GM19193 (cell line): ENCODE measurements around the gene ERCC6L2.

Source experiments
- POLR2A ChIP-seq: IDR thresholded peaks from 4 replicates; pipeline ENCODE4 v1.6.1; 2011; ENCODE audit not compliant: insufficient read depth, insufficient read length; ENCODE audit errors: extremely low read depth

The ERCC6L2 gene

DNA sequence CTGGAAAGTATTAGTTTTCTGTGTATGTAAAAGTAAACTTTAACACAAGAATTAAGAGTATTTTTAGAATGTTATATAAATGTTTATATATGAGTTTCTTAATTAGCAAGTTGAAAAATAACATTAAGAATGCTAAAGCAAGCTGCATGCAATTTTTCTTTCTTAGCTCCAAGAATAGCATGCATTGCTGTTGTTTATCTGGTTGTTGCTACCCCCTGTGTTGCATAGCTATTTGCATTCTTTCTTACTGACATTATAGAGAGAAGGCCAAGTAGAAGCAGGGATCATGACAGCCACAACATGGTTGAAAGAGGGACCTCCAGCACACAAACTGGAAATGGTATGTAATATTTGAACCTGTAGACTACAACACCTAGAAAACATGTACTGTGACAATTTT is 94.8 kb downstream of the ERCC6L2 start:
- no peak for TF ChIP-seq POLR2A

DNA sequence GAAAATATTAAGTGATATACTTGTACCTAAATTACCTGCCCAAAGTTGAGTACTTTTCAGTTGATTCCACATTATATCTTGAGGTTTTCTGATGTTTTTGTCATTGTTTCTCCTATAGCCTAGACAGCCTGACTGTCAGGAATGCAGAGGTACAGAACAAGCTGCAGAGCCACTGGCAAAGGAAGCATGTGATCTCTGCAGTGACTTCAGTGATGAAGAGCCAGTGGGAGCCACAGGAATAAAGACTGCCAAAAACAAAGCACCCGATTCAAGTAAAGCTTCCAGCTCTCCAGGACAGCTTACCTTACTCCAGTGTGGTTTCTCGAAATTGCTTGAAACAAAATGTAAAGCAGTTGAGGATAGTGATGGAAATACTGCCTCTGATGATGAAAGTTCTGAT is 96.3 kb downstream of the ERCC6L2 start:
- no peak for TF ChIP-seq POLR2A

DNA sequence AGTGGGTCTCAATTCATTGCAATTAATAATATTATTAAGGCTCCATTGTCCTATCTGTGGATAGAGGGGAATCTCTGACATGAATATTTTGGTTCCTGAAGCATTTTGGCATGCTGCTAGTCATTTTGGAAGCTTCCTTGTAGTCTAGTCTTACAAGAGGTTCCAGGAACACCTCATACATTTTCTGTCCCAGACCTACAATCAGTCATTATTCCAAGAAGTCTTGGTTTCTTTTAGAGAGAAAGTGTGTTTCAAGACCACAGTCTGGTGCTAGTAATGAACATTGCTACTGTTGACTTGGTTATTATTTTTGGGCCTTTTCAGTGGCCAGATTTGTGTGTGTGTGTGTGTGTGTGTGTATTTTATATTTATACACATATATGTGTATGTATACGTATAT is 98.9 kb downstream of the ERCC6L2 start:
- TF ChIP-seq POLR2A, result no peak

DNA sequence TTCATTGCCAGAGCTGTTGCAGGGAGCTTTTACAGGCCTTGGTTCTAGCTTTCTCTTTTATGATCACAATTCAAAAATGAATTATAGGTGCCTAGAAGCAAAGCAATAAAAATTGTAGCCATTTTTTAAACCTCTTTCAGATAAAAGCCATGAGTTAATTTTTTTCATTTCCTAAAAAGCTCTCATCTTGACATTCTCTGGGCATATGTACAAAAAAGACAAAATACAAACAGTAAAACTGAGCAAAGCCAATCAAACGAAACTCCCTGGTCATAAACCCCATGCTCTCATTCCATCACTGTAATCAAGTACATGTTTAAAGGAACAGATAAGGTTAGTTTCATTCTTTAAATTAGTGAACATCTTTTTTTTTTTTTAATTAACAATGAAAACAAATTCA is 101.9 kb downstream of the ERCC6L2 start:
- TF ChIP-seq POLR2A, result no peak

DNA sequence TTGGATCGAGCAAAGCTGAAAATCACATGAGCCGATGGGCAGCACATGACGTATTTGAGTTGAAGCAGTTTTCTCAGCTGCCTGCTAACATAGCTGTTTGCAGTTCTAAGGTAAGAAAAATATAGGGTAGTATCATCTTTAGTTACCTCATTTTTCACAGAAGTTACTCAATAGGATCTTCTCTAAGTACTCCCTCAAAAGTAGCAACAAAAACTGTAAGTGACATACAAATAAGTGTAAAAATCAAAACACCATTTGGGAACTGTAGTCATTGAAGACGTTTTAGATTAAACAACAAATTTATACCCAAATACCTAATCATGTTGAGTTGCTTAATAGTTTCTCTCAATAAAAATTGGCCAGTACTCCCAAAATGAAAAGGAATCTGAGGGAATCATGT is 102.6 kb downstream of the ERCC6L2 start:
- TF ChIP-seq POLR2A, result no peak

DNA sequence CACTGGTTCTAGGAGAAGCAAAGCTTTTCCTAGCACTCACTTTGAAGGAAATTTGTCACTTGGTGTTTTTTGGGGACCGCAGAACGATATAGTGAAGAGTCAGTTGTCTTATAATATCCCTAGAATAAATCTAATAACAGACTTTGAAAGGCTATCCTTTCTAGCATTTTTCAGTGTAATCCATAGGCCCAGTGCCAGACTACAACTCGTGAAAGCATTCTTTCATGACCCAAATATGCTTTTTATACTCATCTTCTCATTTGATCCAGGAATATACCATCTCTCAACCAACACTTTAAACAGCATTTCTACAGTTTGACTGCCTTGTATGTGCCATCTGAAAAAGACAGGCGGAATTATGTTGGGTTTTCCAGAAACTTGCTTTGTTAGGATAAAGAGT is 104.0 kb downstream of the ERCC6L2 start:
- no peak for TF ChIP-seq POLR2A

DNA sequence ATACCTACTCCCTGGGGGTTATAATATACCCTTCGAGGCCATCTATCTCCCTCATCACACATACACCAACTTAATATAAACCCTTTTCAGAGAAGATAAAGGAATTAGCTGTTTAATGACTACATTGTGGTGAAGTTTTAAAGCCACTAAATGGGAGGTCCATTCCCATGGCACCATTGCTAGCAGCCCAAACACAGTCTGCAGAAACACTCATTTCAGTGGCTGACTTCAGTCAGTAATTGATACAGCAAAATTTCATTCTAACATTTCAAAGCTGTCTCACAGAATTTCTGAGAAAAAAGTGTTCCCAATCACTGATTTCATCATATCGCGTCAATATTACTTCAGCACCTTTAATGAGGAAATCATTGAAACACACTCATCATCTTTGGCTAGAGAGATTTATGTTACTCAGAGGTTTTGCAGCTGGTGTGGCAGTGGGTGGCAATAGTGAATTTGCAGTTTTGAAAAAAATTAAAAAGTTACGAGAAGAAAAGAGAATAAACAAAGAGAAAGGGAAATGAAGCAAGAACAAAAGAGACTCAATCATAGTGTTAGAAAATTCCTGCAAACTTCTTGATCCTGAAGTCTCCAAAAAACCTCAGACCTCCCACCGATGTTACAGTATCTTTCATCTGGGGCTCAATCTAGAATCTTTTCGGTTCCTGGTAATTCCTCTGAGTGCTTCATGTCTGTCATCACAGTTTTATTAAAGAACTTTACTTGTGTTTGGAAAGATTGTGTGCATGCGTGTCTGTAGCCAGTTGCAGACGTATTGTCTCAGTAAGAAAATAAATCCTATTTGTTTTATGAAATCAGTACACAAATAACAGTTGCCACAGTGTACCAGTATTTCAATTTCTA is 105.0 kb downstream of the ERCC6L2 start:
- TF ChIP-seq POLR2A, result no peak

DNA sequence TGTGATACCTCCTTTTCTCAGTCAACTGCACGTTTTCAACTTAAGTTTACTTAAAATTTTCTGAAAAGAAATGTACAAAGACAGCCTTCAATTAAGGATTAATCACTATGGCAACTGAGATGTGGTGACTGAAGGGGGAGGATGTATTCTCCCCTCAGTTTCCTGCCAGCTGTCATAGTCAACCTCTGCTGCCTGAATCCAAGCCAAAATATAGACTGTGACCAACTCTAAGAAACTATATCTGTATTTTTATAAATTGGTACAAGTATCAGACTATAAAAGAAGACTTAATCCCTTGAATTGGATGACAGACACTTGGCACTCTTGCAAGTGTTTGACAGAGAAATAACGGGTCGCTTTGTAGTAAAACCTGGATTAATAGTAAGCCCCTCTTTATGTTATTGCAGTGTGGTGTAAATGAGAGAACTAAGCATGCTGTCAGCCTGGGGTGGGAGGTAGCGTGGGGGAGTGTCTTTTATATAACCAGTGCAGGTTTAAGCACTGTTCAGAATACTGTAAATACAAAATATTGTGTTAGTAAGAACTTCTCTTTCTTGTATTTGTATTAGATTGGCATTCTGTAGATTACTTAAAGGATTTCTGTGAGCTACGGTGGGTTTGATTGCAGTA is 106.4 kb downstream of the ERCC6L2 start:
- no peak for TF ChIP-seq POLR2A

DNA sequence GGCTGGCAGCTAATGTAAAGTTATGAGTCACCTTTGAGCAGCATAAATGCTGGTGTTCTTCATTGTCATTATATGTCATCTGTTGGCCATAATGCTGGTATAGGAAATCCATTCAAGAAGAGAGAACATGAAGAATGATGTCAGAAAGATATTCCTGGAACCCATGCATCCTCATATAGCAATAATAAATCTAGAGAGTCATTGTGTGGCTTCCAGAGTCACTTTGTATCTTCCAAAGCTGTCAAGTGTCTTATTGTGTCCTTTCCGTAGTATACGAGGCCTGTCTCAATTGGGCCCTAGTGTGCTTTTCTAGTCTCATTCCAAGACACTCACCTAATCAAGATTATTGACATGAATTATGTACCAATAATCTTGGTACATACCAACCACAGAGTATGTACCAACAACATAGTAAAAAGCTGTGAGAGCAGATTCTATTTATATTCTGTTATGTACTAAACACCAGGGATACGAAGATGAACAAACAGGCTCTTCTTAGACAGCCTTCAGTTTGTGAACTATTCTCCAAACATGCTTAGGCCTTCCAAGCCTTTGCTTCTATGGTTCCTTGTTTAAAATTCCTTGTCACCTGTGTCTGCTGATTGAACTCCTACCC is 110.1 kb downstream of the ERCC6L2 start:
- TF ChIP-seq POLR2A, result no peak

DNA sequence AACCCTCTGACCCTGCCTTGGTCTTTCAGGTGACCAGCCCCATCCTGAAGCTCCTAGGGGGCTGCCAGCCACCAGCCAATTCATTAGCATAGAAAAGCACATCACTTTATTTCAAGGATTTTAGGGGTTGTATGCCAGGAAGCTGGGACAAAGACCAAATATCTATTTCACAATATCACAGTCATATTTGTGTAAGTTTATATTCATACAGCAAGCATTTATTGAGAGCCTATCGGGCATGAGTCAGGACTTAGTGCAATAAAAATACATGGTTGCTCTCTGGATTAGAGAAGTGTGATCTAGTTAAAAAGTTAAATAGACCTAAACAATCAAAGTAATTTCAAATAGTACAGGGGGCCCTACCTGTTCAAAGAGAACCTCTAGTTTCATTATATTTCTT is 113.8 kb downstream of the ERCC6L2 start:
- no peak for TF ChIP-seq POLR2A

DNA sequence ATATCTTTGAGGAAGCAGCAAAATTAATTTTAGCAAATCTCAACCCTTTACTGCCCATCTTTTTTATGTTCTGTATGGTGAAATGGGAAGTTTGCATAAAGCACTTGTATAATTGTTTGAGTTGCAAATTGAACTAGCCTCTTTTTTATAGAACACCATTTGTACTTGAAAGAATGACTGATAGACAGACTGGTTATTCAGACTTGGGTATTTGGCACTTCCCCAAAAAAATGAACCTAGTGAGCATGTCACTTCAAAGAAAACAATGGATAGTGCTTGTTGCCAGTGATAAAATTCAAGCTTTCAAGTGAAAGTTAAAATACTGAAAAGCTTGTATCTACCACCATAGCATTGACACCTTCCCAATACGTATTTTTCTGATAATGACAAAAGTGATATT is 115.8 kb downstream of the ERCC6L2 start:
- no peak for TF ChIP-seq POLR2A

DNA sequence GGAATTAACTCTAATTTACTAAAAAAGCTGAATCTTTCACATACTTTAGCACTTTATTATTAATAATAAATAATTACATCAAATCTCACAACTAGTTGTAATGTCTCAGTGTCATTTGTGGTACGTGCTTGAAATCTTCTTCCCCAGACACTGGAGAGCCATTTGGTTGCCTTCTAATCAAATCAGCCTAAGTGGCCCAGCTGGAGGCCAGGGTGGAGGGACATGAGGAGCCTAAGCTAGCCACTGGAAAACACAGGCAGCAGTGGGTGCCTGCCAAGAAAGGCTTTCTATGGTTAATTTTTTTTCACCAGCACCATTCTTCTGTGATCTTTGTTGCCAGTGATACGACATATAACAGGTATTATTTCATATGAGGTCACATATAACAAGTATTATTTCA is 117.0 kb downstream of the ERCC6L2 start:
- TF ChIP-seq POLR2A, result no peak

DNA sequence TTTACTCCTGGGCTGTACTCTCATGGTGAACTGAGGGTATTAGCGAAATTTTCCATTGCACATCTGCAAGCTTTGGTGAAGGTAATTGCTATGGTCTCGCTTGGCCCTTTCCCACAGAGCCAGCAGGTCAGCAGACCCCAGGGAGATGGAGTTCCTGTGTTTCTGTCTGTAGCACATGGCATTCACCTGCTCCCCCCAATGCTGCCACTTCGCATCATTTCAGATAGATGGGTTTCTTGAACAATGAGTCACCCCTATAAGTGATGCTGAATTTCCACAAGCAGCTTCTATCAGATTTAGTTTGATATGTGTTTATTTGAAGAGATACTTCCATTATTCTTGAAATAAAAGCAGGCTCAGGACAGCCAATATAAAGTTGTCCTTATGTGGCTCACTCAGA is 117.8 kb downstream of the ERCC6L2 start:
- TF ChIP-seq POLR2A, result no peak

DNA sequence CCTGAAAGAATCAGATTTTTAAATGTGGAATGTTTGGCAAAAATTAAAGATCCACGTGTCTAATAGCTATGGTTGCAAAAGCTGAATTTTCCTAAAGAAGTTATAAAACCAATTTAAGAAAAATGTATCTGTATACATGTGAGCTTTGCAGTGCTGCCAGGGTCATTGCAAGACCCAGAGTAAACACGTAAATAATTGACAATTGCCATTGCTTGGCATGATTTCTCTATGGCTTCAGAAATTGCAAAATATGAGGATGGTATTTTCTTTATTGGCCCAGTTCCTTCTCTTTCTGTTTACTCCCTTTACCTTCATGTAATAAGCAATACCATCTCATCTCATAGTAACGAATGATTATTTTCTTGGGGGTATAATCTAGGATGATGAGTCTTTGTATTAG is 123.9 kb downstream of the ERCC6L2 start:
- TF ChIP-seq POLR2A, result no peak

DNA sequence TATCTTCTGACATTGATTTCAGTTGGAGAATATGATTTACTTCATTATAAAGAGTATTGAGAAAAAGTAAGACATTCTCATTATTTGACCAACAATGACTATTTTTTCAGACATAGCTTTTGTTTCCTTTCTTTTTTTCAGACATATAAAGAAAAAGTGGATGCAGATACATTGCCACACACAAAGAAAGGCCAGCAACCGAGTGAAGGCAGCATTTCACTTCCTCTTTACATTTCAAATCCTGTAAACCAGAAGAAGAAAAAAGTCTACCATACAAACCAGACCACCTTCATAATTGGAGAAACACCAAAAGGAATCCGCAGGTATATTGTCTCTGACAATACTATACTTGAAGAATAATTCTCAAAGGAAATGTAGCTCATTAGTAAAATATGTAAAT is 128.9 kb downstream of the ERCC6L2 start:
- TF ChIP-seq POLR2A, result no peak

DNA sequence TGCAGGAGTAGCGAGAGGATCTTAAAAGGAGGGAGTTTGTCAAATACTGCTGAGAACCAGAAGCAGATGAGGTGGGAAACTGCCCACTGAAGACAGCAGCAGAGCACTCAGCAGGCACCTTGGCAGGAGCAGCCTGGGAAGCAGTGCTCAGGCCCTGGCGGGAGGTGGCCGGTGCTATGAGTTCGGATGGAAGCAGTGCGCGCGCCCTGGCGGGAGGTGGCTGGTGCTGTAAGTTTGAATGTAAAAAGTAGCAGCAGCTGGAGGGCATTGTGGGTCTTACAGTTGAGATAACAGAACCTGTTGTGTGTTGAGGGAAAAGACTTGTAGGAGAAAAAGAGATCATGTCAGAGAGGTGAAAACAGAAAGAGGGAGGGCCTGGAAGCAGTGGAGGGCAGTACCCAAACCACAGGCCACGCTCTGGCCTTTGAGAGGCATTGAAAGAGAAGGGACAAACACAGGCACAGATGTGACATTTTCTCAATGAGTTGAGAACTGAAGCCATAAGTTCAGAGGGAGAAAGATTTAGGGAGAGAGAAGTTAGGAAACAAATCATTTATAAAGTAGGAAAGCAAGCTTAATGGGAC is 130.9 kb downstream of the ERCC6L2 start:
- TF ChIP-seq POLR2A, result no peak

DNA sequence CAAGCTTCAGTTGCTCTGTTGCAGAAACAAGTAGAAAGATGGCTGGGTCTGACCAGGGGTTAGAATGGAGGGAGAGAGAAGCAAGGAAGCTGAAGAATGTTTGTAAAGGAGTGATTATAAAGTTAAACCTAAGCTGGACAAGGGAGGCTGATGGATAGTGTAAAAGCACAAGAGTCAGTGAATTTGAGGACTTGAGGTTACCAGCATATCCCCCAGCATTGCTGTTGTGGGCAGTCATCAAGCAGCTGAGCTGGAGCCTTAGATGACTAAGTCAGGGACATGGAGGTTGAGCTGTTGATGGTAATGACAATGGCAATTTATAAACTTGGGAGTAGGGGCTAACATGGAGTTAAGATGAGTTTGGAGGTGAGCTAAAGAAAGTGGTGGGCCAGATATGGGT is 131.5 kb downstream of the ERCC6L2 start:
- TF ChIP-seq POLR2A, result no peak
